ENCODE measurements around the gene INHBB.
"Not testable (repeated sequence)": the region's sequence is repeated elsewhere in the genome, so short reads cannot be mapped to it uniquely, and the experiment has no call there.

The INHBB gene

GRCh38 chr2:120383631-120384340, 37.9 kb downstream of the INHBB start:
- no peak for DNase-seq

GRCh38 chr2:120384486-120385354, 38.8 kb downstream of the INHBB start:
- DNase-seq: no peak

GRCh38 chr2:120385355-120386127, 39.6 kb downstream of the INHBB start:
- no peak for DNase-seq

- no peak for DNase-seq
Measured at GRCh38 chr2:120388222-120389035, 42.5 kb downstream of the INHBB start.

- no peak for DNase-seq
Measured at GRCh38 chr2:120389036-120389391, 43.1 kb downstream of the INHBB start.

GRCh38 chr2:120390381-120391055, 44.6 kb downstream of the INHBB start:
- DNase-seq: no peak

- not testable (repeated sequence) for DNase-seq
Measured at GRCh38 chr2:120391382-120391781, 45.4 kb downstream of the INHBB start.

- no peak for DNase-seq
Measured at GRCh38 chr2:120391911-120392665, 46.2 kb downstream of the INHBB start.

- peak; percentile 13 for DNase-seq
Measured at GRCh38 chr2:120392923-120393322, 47.0 kb downstream of the INHBB start.

- DNase-seq: no peak
Measured at GRCh38 chr2:120393456-120393855, 47.5 kb downstream of the INHBB start.

GRCh38 chr2:120394764-120395163, 48.8 kb downstream of the INHBB start:
- DNase-seq: no peak

GRCh38 chr2:120395221-120396012, 49.5 kb downstream of the INHBB start:
- DNase-seq: no peak

- DNase-seq: no peak
Measured at GRCh38 chr2:120396013-120396860, 50.3 kb downstream of the INHBB start.

- peak; percentile 83 for DNase-seq
Measured at GRCh38 chr2:120396861-120397811, 51.2 kb downstream of the INHBB start.

GRCh38 chr2:120398051-120398995, 52.4 kb downstream of the INHBB start:
- DNase-seq: peak; percentile 82

GRCh38 chr2:120398996-120399888, 53.3 kb downstream of the INHBB start:
- peak; percentile 20 for DNase-seq
